Posterior vena cava (tissue), 2 donors: ENCODE data around the gene SORL1-AS1.

Experiments
- DNase-seq: peaks from one replicate; pipeline ENCODE4 v3.0.0-alpha.2; 2020; ENCODE audit warnings: low spot score
- intact Hi-C, 2 donors: fragments of 100-400 bp; cut with DNase I; formaldehyde crosslinking; loops; one replicate each; pipeline versions ENCODE4 v1.14.1 to v1.14.2; 2022 to 2023
- donor health status: DM: yes; HTN: yes; CAD: no.
- donor health status: DM: yes; HTN: yes; CAD: no.

SORL1-AS1 gene

GRCh38 chr11:121478226-121478894 lies 25.6 kb upstream of the SORL1-AS1 start:
- intact Hi-C loops: no loop called here
- DNase-seq: no peak

GRCh38 chr11:121476379-121477032 lies 23.7 kb upstream of the SORL1-AS1 start:
- intact Hi-C loops: no loop called here
- DNase-seq: no peak

GRCh38 chr11:121474680-121475079 lies 21.9 kb upstream of the SORL1-AS1 start:
- intact Hi-C loops: no loop called here
- DNase-seq: no peak

GRCh38 chr11:121473064-121473777 lies 20.5 kb upstream of the SORL1-AS1 start:
- DNase-seq: no peak
- intact Hi-C loops: no loop called here

- intact Hi-C loops: no loop called here
These were observed 19.5 kb upstream of the SORL1-AS1 start for GRCh38 chr11:121472312-121472711.

GRCh38 chr11:121471167-121471566 lies 18.4 kb upstream of the SORL1-AS1 start:
- intact Hi-C loops: no loop called here
- DNase-seq: no peak

More at GRCh38 chr11:121472312-121472711, 19.5 kb upstream of the SORL1-AS1 start:
- no peak for DNase-seq

GRCh38 chr11:121469910-121470309 lies 17.1 kb upstream of the SORL1-AS1 start:
- intact Hi-C loops: loop anchor here in 1 of 2 donors (5.0 kb wide), 1 partner anchor 47 kb away; no protein-coding TSS in a partner anchor
- no peak for DNase-seq

GRCh38 chr11:121467965-121468364 lies 15.2 kb upstream of the SORL1-AS1 start:
- DNase-seq: no peak
- intact Hi-C loops: loop anchor here in 1 of 2 donors (5.0 kb wide), 1 partner anchor 49 kb away; no protein-coding TSS in a partner anchor

GRCh38 chr11:121467471-121467870 lies 14.7 kb upstream of the SORL1-AS1 start:
- no peak for DNase-seq
- intact Hi-C loops: loop anchor here in 1 of 2 donors (5.0 kb wide), 1 partner anchor 50 kb away; no protein-coding TSS in a partner anchor

GRCh38 chr11:121466063-121466794 lies 13.5 kb upstream of the SORL1-AS1 start:
- DNase-seq: peak; percentile 95
- intact Hi-C loops: loop anchor here in 1 of 2 donors (5.0 kb wide), 1 partner anchor 51 kb away; no protein-coding TSS in a partner anchor

- DNase-seq: no peak
- intact Hi-C loops: loop anchor here in 1 of 2 donors (5.0 kb wide), 1 partner anchor 52 kb away; no protein-coding TSS in a partner anchor
These were observed 12.9 kb upstream of the SORL1-AS1 start for GRCh38 chr11:121465709-121466062.

GRCh38 chr11:121464352-121464946 lies 11.7 kb upstream of the SORL1-AS1 start:
- intact Hi-C loops: no loop called here
- peak; percentile 86 for DNase-seq

GRCh38 chr11:121463689-121464335 lies 11.0 kb upstream of the SORL1-AS1 start:
- intact Hi-C loops: no loop called here
- DNase-seq: no peak

GRCh38 chr11:121461843-121462242 lies 9.1 kb upstream of the SORL1-AS1 start:
- no peak for DNase-seq
- intact Hi-C loops: no loop called here

GRCh38 chr11:121460941-121461514 lies 8.3 kb upstream of the SORL1-AS1 start:
- intact Hi-C loops: no loop called here
- no peak for DNase-seq

- intact Hi-C loops: no loop called here
- no peak for DNase-seq
These were observed 6.7 kb upstream of the SORL1-AS1 start for GRCh38 chr11:121459413-121460017.

GRCh38 chr11:121458551-121458950 lies 5.8 kb upstream of the SORL1-AS1 start:
- intact Hi-C loops: no loop called here
- no peak for DNase-seq
